Measurements from ENCODE around the gene SMOC2.

The SMOC2 gene

GRCh38 chr6:168415993-168416530, 24.9 kb upstream of the SMOC2 start:
- no peak for DNase-seq

GRCh38 chr6:168416531-168416930, 24.5 kb upstream of the SMOC2 start:
- no peak for DNase-seq

GRCh38 chr6:168417191-168417590, 23.8 kb upstream of the SMOC2 start:
- DNase-seq = no peak

- no peak for DNase-seq
These were observed 23.1 kb upstream of the SMOC2 start for GRCh38 chr6:168417679-168418557.

GRCh38 chr6:168418711-168419121, 22.3 kb upstream of the SMOC2 start:
- no peak for DNase-seq

GRCh38 chr6:168419569-168419968, 21.4 kb upstream of the SMOC2 start:
- DNase-seq = no peak

- no peak for DNase-seq
These were observed 20.9 kb upstream of the SMOC2 start for GRCh38 chr6:168420084-168420483.

GRCh38 chr6:168420706-168421105, 20.3 kb upstream of the SMOC2 start:
- no peak for DNase-seq

GRCh38 chr6:168427184-168427583, 13.8 kb upstream of the SMOC2 start:
- DNase-seq = no peak

GRCh38 chr6:168428052-168428826, 12.7 kb upstream of the SMOC2 start:
- no peak for DNase-seq

- DNase-seq = no peak
These were observed 12.1 kb upstream of the SMOC2 start for GRCh38 chr6:168428863-168429262.

GRCh38 chr6:168432196-168432595, 8.8 kb upstream of the SMOC2 start:
- no peak for DNase-seq

GRCh38 chr6:168433898-168434297, 7.1 kb upstream of the SMOC2 start:
- DNase-seq = no peak

GRCh38 chr6:168434505-168434904, 6.5 kb upstream of the SMOC2 start:
- no peak for DNase-seq

GRCh38 chr6:168437751-168438150, 3.2 kb upstream of the SMOC2 start:
- no peak for DNase-seq

- DNase-seq = no peak
These were observed 2.0 kb upstream of the SMOC2 start for GRCh38 chr6:168438783-168439520.

GRCh38 chr6:168439794-168440450, 1.1 kb upstream of the SMOC2 start:
- no peak for DNase-seq

GRCh38 chr6:168441434-168442391, 729 bp downstream of the SMOC2 start:
- no peak for DNase-seq

GRCh38 chr6:168442646-168443045, 1.7 kb downstream of the SMOC2 start:
- no peak for DNase-seq

GRCh38 chr6:168447282-168447681, 6.3 kb downstream of the SMOC2 start:
- peak in 1 of 14 donors; percentile 18 for DNase-seq

- no peak for DNase-seq
These were observed 6.7 kb downstream of the SMOC2 start for GRCh38 chr6:168447700-168448099.
